ENCODE measurements around the gene PAXIP1. TPM values are rescaled to one million over a fixed set of nuclear protein-coding genes. Genes with fewer than 3 reads are reported as not detected.

PAXIP1 gene, protein sequence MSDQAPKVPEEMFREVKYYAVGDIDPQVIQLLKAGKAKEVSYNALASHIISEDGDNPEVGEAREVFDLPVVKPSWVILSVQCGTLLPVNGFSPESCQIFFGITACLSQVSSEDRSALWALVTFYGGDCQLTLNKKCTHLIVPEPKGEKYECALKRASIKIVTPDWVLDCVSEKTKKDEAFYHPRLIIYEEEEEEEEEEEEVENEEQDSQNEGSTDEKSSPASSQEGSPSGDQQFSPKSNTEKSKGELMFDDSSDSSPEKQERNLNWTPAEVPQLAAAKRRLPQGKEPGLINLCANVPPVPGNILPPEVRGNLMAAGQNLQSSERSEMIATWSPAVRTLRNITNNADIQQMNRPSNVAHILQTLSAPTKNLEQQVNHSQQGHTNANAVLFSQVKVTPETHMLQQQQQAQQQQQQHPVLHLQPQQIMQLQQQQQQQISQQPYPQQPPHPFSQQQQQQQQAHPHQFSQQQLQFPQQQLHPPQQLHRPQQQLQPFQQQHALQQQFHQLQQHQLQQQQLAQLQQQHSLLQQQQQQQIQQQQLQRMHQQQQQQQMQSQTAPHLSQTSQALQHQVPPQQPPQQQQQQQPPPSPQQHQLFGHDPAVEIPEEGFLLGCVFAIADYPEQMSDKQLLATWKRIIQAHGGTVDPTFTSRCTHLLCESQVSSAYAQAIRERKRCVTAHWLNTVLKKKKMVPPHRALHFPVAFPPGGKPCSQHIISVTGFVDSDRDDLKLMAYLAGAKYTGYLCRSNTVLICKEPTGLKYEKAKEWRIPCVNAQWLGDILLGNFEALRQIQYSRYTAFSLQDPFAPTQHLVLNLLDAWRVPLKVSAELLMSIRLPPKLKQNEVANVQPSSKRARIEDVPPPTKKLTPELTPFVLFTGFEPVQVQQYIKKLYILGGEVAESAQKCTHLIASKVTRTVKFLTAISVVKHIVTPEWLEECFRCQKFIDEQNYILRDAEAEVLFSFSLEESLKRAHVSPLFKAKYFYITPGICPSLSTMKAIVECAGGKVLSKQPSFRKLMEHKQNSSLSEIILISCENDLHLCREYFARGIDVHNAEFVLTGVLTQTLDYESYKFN
- total RNA-seq = 10 to 100 TPM in 6 of 7 donors, 1 to 10 TPM in 1; 7.9 to 14.9 (median 11.4) TPM
- 1 to 10 TPM; 7.9 to 8.4 TPM for polyA plus RNA-seq
- long read RNA-seq, donor 1, partial matches to known transcripts = 10 of 12 reads
- long read RNA-seq, donor 1, other reads (novel, unspliced or antisense) = 2 of 12 reads
- long read RNA-seq, donor 2 = 0 reads
- long read RNA-seq, donor 3, partial matches to known transcripts = 4 of 13 reads
- long read RNA-seq, donor 3, other reads (novel, unspliced or antisense) = 5 of 13 reads

GRCh38 chr7:155003092-155003375 lies at the start of gene PAXIP1:
Gene PAXIP1, minus strand, starts transcription at chr7:155003124. Its CDS starts 195 bp downstream, at chr7:155002929.
- H3K4me1 ChIP-seq (ENCODE audit: insufficient read depth) = peaks cover 10% of the 10 kb centered on the region
- 1% methylated on average over 12 to 44 of the region's 44 CpGs; no CpG with 5 or more reads in 1 of the 3 donors for WGBS, 3 donors
- peak within 1 kb of the TSS; percentile 56 for H3K4me3 ChIP-seq
- peak in 2 of 5 donors; percentile 64 to 87 for DNase-seq
- intact Hi-C loops (cut with DNase I) = loop anchor here in 3 of 4 donors (10.0 kb wide), 3 partner anchors 78 to 342 kb away; no protein-coding TSS in a partner anchor
- H3K27me3 ChIP-seq = no peaks in the 10 kb centered on the region
- H3K27ac ChIP-seq = peak within 1 kb of the TSS; percentile 90 to 95
- TF ChIP-seq, protein P1, sequence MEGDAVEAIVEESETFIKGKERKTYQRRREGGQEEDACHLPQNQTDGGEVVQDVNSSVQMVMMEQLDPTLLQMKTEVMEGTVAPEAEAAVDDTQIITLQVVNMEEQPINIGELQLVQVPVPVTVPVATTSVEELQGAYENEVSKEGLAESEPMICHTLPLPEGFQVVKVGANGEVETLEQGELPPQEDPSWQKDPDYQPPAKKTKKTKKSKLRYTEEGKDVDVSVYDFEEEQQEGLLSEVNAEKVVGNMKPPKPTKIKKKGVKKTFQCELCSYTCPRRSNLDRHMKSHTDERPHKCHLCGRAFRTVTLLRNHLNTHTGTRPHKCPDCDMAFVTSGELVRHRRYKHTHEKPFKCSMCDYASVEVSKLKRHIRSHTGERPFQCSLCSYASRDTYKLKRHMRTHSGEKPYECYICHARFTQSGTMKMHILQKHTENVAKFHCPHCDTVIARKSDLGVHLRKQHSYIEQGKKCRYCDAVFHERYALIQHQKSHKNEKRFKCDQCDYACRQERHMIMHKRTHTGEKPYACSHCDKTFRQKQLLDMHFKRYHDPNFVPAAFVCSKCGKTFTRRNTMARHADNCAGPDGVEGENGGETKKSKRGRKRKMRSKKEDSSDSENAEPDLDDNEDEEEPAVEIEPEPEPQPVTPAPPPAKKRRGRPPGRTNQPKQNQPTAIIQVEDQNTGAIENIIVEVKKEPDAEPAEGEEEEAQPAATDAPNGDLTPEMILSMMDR (IDR thresholded peaks at IDR 0.05) = peak in 1 of 3 donors; percentile 43
- TF ChIP-seq EP300 (IDR thresholded peaks at IDR 0.05) (no peak), POLR2A (IDR thresholded peaks at IDR 0.05) (no peak)
- no peaks in the 10 kb centered on the region for H3K9me3 ChIP-seq
- no peaks in the 10 kb centered on the region for H3K36me3 ChIP-seq

DNA sequence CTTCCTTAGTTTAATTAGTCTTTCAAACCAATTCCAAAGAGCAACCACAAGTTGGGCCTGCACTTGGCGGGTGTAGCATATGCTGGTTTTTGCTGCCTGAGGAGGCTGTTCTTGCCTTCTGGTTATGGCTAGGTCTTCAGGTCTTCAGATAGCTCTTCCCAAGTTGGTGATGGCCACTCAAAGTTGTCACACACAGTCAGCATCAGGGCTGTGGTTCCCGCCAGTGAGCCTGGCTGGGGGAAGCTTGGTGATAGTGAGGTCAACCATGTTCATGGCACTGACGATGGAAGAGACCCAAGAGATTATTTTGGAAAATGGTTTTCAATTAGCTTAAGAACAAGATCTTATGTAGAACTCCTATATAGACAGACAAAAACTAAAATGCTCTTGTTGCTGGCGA lies 48.4 kb upstream of the PAXIP1 start:
- H3K4me3 ChIP-seq = no peak overlapping the region
- TF ChIP-seq POLR2A (IDR thresholded peaks at IDR 0.05) = no peak
- TF ChIP-seq, protein P1 (IDR thresholded peaks at IDR 0.05) = no peak
- no peak for TF ChIP-seq EP300 (IDR thresholded peaks at IDR 0.05)
- no peaks in the 10 kb centered on the region for H3K36me3 ChIP-seq
- H3K9me3 ChIP-seq = no peaks in the 10 kb centered on the region
- no peak overlapping the region for H3K27ac ChIP-seq
- intact Hi-C loops (cut with DNase I) = no loop called here
- 78 to 97% (median 92%) methylated on average over 4 of the region's 4 CpGs for WGBS, 3 donors
- DNase-seq = no peak
- no peaks in the 10 kb centered on the region for H3K27me3 ChIP-seq
- H3K4me1 ChIP-seq (ENCODE audit: insufficient read depth) = no peaks in the 10 kb centered on the region

DNA sequence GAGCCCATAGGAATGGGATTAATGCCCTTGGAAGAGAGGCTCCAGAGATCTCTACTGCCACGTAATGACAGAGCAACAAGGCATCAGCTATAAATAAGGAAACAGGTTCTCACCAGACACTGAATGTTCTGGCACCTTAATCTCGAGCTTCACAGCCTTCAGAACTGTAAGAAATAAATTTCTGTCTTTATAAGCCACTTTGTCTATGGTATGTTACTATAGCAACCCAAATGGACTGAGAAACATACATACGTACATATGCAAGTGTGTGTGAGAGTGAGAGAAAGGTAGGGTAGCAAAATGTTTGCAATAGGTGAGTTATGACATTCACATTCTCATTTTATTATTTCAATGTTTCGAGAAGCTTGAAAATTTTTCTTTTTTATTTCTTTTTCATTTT lies 45.1 kb upstream of the PAXIP1 start:
- Histone ChIP-seq H3K9me3 (no peaks in the 10 kb centered on the region), H3K36me3 (no peaks in the 10 kb centered on the region), H3K4me1 (ENCODE audit: insufficient read depth) (no peaks in the 10 kb centered on the region), H3K27me3 (no peaks in the 10 kb centered on the region), H3K4me3 (no peak overlapping the region), H3K27ac (no peak overlapping the region)
- TF ChIP-seq POLR2A (IDR thresholded peaks at IDR 0.05) = no peak
- TF ChIP-seq EP300 (IDR thresholded peaks at IDR 0.05) = no peak
- TF ChIP-seq, protein P1 (IDR thresholded peaks at IDR 0.05) = no peak
- intact Hi-C loops (cut with DNase I) = no loop called here
- 58 to 65% (median 59%) methylated on average over 4 of the region's 4 CpGs for WGBS, 3 donors
- DNase-seq = no peak

GRCh38 chr7:155043756-155044155 lies 40.8 kb upstream of the PAXIP1 start:
- H3K9me3 ChIP-seq = peaks cover 0 to 4% of the 10 kb centered on the region in 2 donors
- DNase-seq = no peak
- H3K4me3 ChIP-seq = no peak overlapping the region
- no peak overlapping the region for H3K27ac ChIP-seq
- H3K4me1 ChIP-seq (ENCODE audit: insufficient read depth) = no peaks in the 10 kb centered on the region
- 39 to 49% (median 44%) methylated on average over 4 of the region's 4 CpGs for WGBS, 3 donors
- H3K27me3 ChIP-seq = no peaks in the 10 kb centered on the region
- TF ChIP-seq EP300 (IDR thresholded peaks at IDR 0.05) (no peak), POLR2A (IDR thresholded peaks at IDR 0.05) (no peak)
- TF ChIP-seq, protein P1 (IDR thresholded peaks at IDR 0.05) = no peak
- intact Hi-C loops (cut with DNase I) = no loop called here
- no peaks in the 10 kb centered on the region for H3K36me3 ChIP-seq

Data from ovary (tissue), 10 donors.